Stomach (tissue), 9 donors: ENCODE measurements around the gene RPS25. TPM values are rescaled to one million over a fixed set of nuclear protein-coding genes. Genes with fewer than 3 reads are reported as not detected.
"Not testable (repeated sequence)": the region's sequence is repeated elsewhere in the genome, so short reads cannot be mapped to it uniquely, and the experiment has no call there.

Experiments
- DNase-seq, 2 donors: peaks; one replicate each; pipeline versions ENCODE4 v3.0.0 to v3.0.0-alpha.2; 2013 to 2019
- H3K27ac ChIP-seq, 5 donors: fragments of 200-600 bp in 4 of 5; sonication (generic) in 4 of 5; one replicate each; pipeline ENCODE4 v1.5.1; 2013 to 2019; ENCODE audit warnings: mild to moderate bottlenecking in 1 of 5, moderate library complexity in 1 of 5
- H3K27me3 ChIP-seq, 3 donors: fragments of 200-600 bp; sonication (generic); one replicate each; pipeline ENCODE4 v1.5.1; 2017 to 2019; ENCODE audit warnings: mixed run types in 1 of 3
- H3K36me3 ChIP-seq, 4 donors: fragments of 200-600 bp; sonication (generic); 1 replicate in 3 of 4; 2 replicates in 1 of 4; pipeline ENCODE4 v1.5.1; 2016 to 2019
- H3K4me1 ChIP-seq, 4 donors: fragments of 200-600 bp; sonication (generic); one replicate each; pipeline ENCODE4 v1.5.1; 2016 to 2019
- H3K4me3 ChIP-seq, 4 donors: fragments of 200-600 bp; sonication (generic) in 3 of 4; one replicate each; pipeline ENCODE4 v1.5.1; 2016 to 2019; ENCODE audit warnings: mild to moderate bottlenecking in 1 of 4
- H3K9me3 ChIP-seq, 4 donors: fragments of 200-600 bp; sonication (generic); one replicate each; pipeline ENCODE4 v1.5.1; 2016 to 2019
- CTCF ChIP-seq, 7 experiments: fragments of 450-650 bp in 4 of 7; fragments of 200-600 bp in 3 of 7; sonication (generic) in 3 of 7; IDR thresholded peaks; one replicate each; pipeline ENCODE4 v1.5.1; 2016 to 2019; ENCODE audit warnings: antibody characterized with exemption in 7 of 7, control low read depth in 2 of 7, mild to moderate bottlenecking in 1 of 7
- EP300 ChIP-seq: sonication (generic); formaldehyde crosslinking; IDR thresholded peaks from one replicate; pipeline ENCODE4 v1.6.1; 2017; ENCODE audit warnings: antibody characterized with exemption
- POLR2A ChIP-seq, 4 donors: fragments of 450-650 bp; IDR thresholded peaks; one replicate each; pipeline ENCODE4 v1.6.1; 2016; ENCODE audit warnings: antibody characterized with exemption in 4 of 4, control low read depth in 2 of 4, mild to moderate bottlenecking in 1 of 4, moderate library complexity in 1 of 4
- POLR2AphosphoS5 ChIP-seq, 3 donors: sonication (generic); formaldehyde crosslinking; IDR thresholded peaks; one replicate each; pipeline ENCODE4 v1.6.1; 2016; ENCODE audit warnings: antibody characterized with exemption in 3 of 3
- WGBS, 5 donors: extraction: QIAGEN DNeasy Blood & Tissue Kit in 3 of 5; methylation state at CpG; one replicate each; pipeline versions ENCODE4 v1.1.5 to v1.1.7; 2013 to 2018; 5-methylcytosine and 5-hydroxymethylcytosine counted together
- intact Hi-C: fragments of 100-400 bp; cut with DNase I; formaldehyde crosslinking; loops from one replicate; pipeline ENCODE4 v1.15.1; 2023; ENCODE audit warnings: low total_unique reads
- polyA plus RNA-seq, 3 donors: library from polyadenylated mRNA; stranded (reverse); fragments of 200-250 nt; gene quantifications; one replicate each; pipeline ENCODE4 v1.2.3, GENCODE V29; 2013
- small RNA-seq, 4 donors: library from RNA; depleted of rRNA; stranded (forward); fragments of <200 nt; gene quantifications; one replicate each; pipeline ENCODE3, GENCODE V24; 2016
- total RNA-seq, 5 donors: library from RNA; depleted of rRNA; stranded (reverse); fragments of >200 nt; gene quantifications; one replicate each; pipeline versions ENCODE4 v1.1.0 to v1.2.3, GENCODE V29; 2014 to 2016
- donor health status: healthy with polysubstance abuse.
- donor health status: Bipolar disorder and iron deficiency.
- donor health status: healthy.

The RPS25 gene
- total and polyA plus RNA-seq, 8 donors: 157 to 3,218 (median 2,172) TPM

GRCh38 chr11:118975771-118976709, 42.1 kb downstream of the RPS25 start:
- no peaks in the 10 kb centered on the region for H3K9me3 ChIP-seq
- no peaks in the 10 kb centered on the region for H3K36me3 ChIP-seq
- H3K4me3 ChIP-seq: no peak overlapping the region
- intact Hi-C loops: no loop called here
- H3K27ac ChIP-seq: no peak overlapping the region
- WGBS, 5 donors: 76 to 78% (median 78%) methylated on average over 15 of the region's 15 CpGs
- H3K27me3 ChIP-seq: peaks cover 0 to 34% (median 6%) of the 10 kb centered on the region in 3 donors
- TF ChIP-seq POLR2AphosphoS5 (IDR thresholded peaks at IDR 0.05): no peak
- no peak for TF ChIP-seq CTCF (IDR thresholded peaks at IDR 0.05)
- TF ChIP-seq POLR2A (IDR thresholded peaks at IDR 0.05): no peak
- no peak for TF ChIP-seq EP300
- no peak for DNase-seq
- H3K4me1 ChIP-seq: peaks cover 0 to 9% (median 4%) of the 10 kb centered on the region in 4 donors

- no peak for DNase-seq
- Histone ChIP-seq H3K4me1 (no peaks in the 10 kb centered on the region), H3K27ac (no peak overlapping the region), H3K4me3 (no peak overlapping the region), H3K27me3 (peaks cover 0 to 31% (median 6%) of the 10 kb centered on the region in 3 donors), H3K9me3 (no peaks in the 10 kb centered on the region), H3K36me3 (no peaks in the 10 kb centered on the region)
- WGBS, 5 donors: 68 to 93% (median 78%) methylated on average over 2 of the region's 2 CpGs
- intact Hi-C loops: no loop called here
- TF ChIP-seq POLR2A (IDR thresholded peaks at IDR 0.05) (no peak), CTCF (IDR thresholded peaks at IDR 0.05) (no peak), POLR2AphosphoS5 (IDR thresholded peaks at IDR 0.05) (no peak), EP300 (no peak)
Measured at GRCh38 chr11:118973985-118974384, 44.2 kb downstream of the RPS25 start.

- no peak within 1 kb of the TSS for H3K4me3 ChIP-seq
- no peaks in the 10 kb centered on the region for H3K4me1 ChIP-seq
- TF ChIP-seq POLR2AphosphoS5 (IDR thresholded peaks at IDR 0.05): no peak
- no peak for TF ChIP-seq CTCF (IDR thresholded peaks at IDR 0.05)
- TF ChIP-seq POLR2A (IDR thresholded peaks at IDR 0.05): no peak
- TF ChIP-seq EP300: no peak
- H3K36me3 ChIP-seq: no peaks in the 10 kb centered on the region
- H3K27me3 ChIP-seq: peaks cover 0 to 21% (median 6%) of the 10 kb centered on the region in 3 donors
- no peak within 1 kb of the TSS for H3K27ac ChIP-seq
- no peaks in the 10 kb centered on the region for H3K9me3 ChIP-seq
- 36 to 59% (median 41%) methylated on average over 22 to 33 of the region's 33 CpGs for WGBS, 5 donors
- intact Hi-C loops: no loop called here
- no peak for DNase-seq
Measured at GRCh38 chr11:118971646-118972045, 46.5 kb downstream of the RPS25 start, which contains the start of gene FOXR1. Gene FOXR1, plus strand, starts transcription at chr11:118971761. Its CDS starts 171 bp downstream, at chr11:118971932.

GRCh38 chr11:118969508-118969907, 48.6 kb downstream of the RPS25 start:
- peaks cover 0 to 21% (median 6%) of the 10 kb centered on the region in 3 donors for H3K27me3 ChIP-seq
- intact Hi-C loops, DNase-seq, H3K36me3 ChIP-seq, H3K4me1 ChIP-seq, H3K27ac ChIP-seq, H3K4me3 ChIP-seq, H3K9me3 ChIP-seq: not testable (repeated sequence)
- 86 to 95% (median 91%) methylated on average over 2 of the region's 2 CpGs for WGBS, 5 donors

Small RNAs within 50 kb of the gene (small RNA-seq; reads per million reads assigned to genes)
- gene AP003392.2 (0 reads per million in 4 donors), gene RF00017 (0 reads per million in 4 donors), gene RF00019 (0 reads per million in 4 donors)

Other genes with a start within 250 kb of the RPS25 start
- gene DDX6, start 227.2 kb downstream of the RPS25 start, total RNA-seq: 100 to 1,000 TPM in 2 of 5 donors, 10 to 100 TPM in 3; 21.6 to 203 (median 99.3) TPM
- gene DDX6, start 227.2 kb downstream of the RPS25 start, polyA plus RNA-seq: 10 to 100 TPM; 17.1 to 21.2 (median 18.4) TPM
- gene CXCR5, start 134.5 kb downstream of the RPS25 start, total RNA-seq: under 1 TPM in 1 of 5 donors, not detected in 4; 0.14 TPM
- gene CXCR5, start 134.5 kb downstream of the RPS25 start, polyA plus RNA-seq: under 1 TPM; 0.12 to 0.60 (median 0.15) TPM
- 10 to 100 TPM in 4 of 5 donors, 1 to 10 TPM in 1; 9.9 to 35.2 (median 20.4) TPM for gene BCL9L, start 92.4 kb downstream of the RPS25 start, total RNA-seq
- gene BCL9L, start 92.4 kb downstream of the RPS25 start, polyA plus RNA-seq: 10 to 100 TPM in 1 of 3 donors, 1 to 10 TPM in 2; 4.2 to 11.7 (median 6.0) TPM
- gene UPK2, start 62.0 kb downstream of the RPS25 start, total RNA-seq: not detected
- gene UPK2, start 62.0 kb downstream of the RPS25 start, polyA plus RNA-seq: under 1 TPM in 1 of 3 donors, not detected in 2; 0.50 TPM
- gene FOXR1, start 46.6 kb downstream of the RPS25 start, total RNA-seq: not detected
- gene FOXR1, start 46.6 kb downstream of the RPS25 start, polyA plus RNA-seq: not detected
- gene CENATAC, start 20.2 kb downstream of the RPS25 start, total RNA-seq: 100 to 1,000 TPM in 1 of 5 donors, 10 to 100 TPM in 4; 34.8 to 310 (median 64.0) TPM
- gene CENATAC, start 20.2 kb downstream of the RPS25 start, polyA plus RNA-seq: 10 to 100 TPM; 17.8 to 38.0 (median 18.0) TPM
- 10 to 100 TPM; 13.4 to 81.4 (median 20.0) TPM for gene TRAPPC4, start 423 bp upstream of the RPS25 start, total RNA-seq
- 10 to 100 TPM; 29.6 to 49.6 (median 34.1) TPM for gene TRAPPC4, start 423 bp upstream of the RPS25 start, polyA plus RNA-seq
- 100 to 1,000 TPM in 1 of 5 donors, 10 to 100 TPM in 4; 16.3 to 126 (median 23.5) TPM for gene SLC37A4, start 12.5 kb upstream of the RPS25 start, total RNA-seq
- 10 to 100 TPM; 12.4 to 14.6 (median 13.0) TPM for gene SLC37A4, start 12.5 kb upstream of the RPS25 start, polyA plus RNA-seq
- gene HYOU1, start 38.9 kb upstream of the RPS25 start, total RNA-seq: 100 to 1,000 TPM in 2 of 5 donors, 10 to 100 TPM in 3; 46.1 to 127 (median 80.0) TPM
- 10 to 100 TPM; 12.7 to 57.2 (median 26.7) TPM for gene HYOU1, start 38.9 kb upstream of the RPS25 start, polyA plus RNA-seq
- gene VPS11, start 49.5 kb upstream of the RPS25 start, total RNA-seq: 100 to 1,000 TPM in 1 of 5 donors, 10 to 100 TPM in 3, 1 to 10 TPM in 1; 8.2 to 190 (median 21.1) TPM
- 10 to 100 TPM; 25.5 to 43.1 (median 40.9) TPM for gene VPS11, start 49.5 kb upstream of the RPS25 start, polyA plus RNA-seq
- gene HMBS, start 66.5 kb upstream of the RPS25 start, total RNA-seq: 10 to 100 TPM in 1 of 5 donors, 1 to 10 TPM in 3, not detected in 1; 3.8 to 15.9 (median 8.1) TPM
- gene HMBS, start 66.5 kb upstream of the RPS25 start, polyA plus RNA-seq: 10 to 100 TPM; 23.0 to 25.0 (median 23.5) TPM
- gene DPAGT1, start 83.5 kb upstream of the RPS25 start, total RNA-seq: 10 to 100 TPM in 3 of 5 donors, 1 to 10 TPM in 2; 2.3 to 27.7 (median 13.2) TPM
- 10 to 100 TPM; 14.4 to 28.5 (median 14.5) TPM for gene DPAGT1, start 83.5 kb upstream of the RPS25 start, polyA plus RNA-seq
- 10 to 100 TPM in 3 of 5 donors, 1 to 10 TPM in 2; 2.6 to 19.9 (median 13.4) TPM for gene C2CD2L, start 89.0 kb upstream of the RPS25 start, total RNA-seq
- 1 to 10 TPM; 1.7 to 6.1 (median 2.4) TPM for gene C2CD2L, start 89.0 kb upstream of the RPS25 start, polyA plus RNA-seq
- gene HINFP, start 103.2 kb upstream of the RPS25 start, total RNA-seq: 10 to 100 TPM; 17.1 to 80.8 (median 43.6) TPM
- gene HINFP, start 103.2 kb upstream of the RPS25 start, polyA plus RNA-seq: 10 to 100 TPM in 2 of 3 donors, 1 to 10 TPM in 1; 9.2 to 11.9 (median 10.1) TPM
- under 1 TPM in 1 of 5 donors, not detected in 4; 0.37 TPM for gene ABCG4, start 130.7 kb upstream of the RPS25 start, total RNA-seq
- gene ABCG4, start 130.7 kb upstream of the RPS25 start, polyA plus RNA-seq: under 1 TPM in 2 of 3 donors, not detected in 1; 0.06 to 0.10 TPM
- 100 to 1,000 TPM in 1 of 5 donors, 10 to 100 TPM in 3, 1 to 10 TPM in 1; 7.0 to 101 (median 17.9) TPM for gene NLRX1, start 150.4 kb upstream of the RPS25 start, total RNA-seq
- 10 to 100 TPM in 1 of 3 donors, 1 to 10 TPM in 2; 3.8 to 10.4 (median 4.8) TPM for gene NLRX1, start 150.4 kb upstream of the RPS25 start, polyA plus RNA-seq
- 100 to 1,000 TPM in 1 of 5 donors, 10 to 100 TPM in 1, 1 to 10 TPM in 2, not detected in 1; 3.3 to 130 (median 9.5) TPM for gene NHERF4, start 167.1 kb upstream of the RPS25 start, total RNA-seq
- gene NHERF4, start 167.1 kb upstream of the RPS25 start, polyA plus RNA-seq: 1 to 10 TPM in 2 of 3 donors, under 1 TPM in 1; 0.13 to 2.4 (median 2.1) TPM
- gene CBL, start 188.0 kb upstream of the RPS25 start, total RNA-seq: 10 to 100 TPM in 4 of 5 donors, 1 to 10 TPM in 1; 1.4 to 13.8 (median 11.7) TPM
- 1 to 10 TPM; 2.7 to 4.2 (median 3.0) TPM for gene CBL, start 188.0 kb upstream of the RPS25 start, polyA plus RNA-seq